BE2C (cell line): ENCODE results near the gene MCTP2.

Experiments
- DNase-seq: peaks from one replicate; pipeline ENCODE4 v3.0.0-alpha.2; 2020
- H3K27me3 ChIP-seq: fragments of 250-450 bp; sonication (Bioruptor Pico); 2 replicates; pipeline ENCODE4 v1.5.1; 2020; ENCODE audit warnings: mild to moderate bottlenecking
- H3K36me3 ChIP-seq: fragments of 250-450 bp; sonication (Bioruptor Pico); 2 replicates; pipeline ENCODE4 v1.5.1; 2020; ENCODE audit warnings: mild to moderate bottlenecking
- H3K4me1 ChIP-seq: fragments of 250-450 bp; sonication (Bioruptor Pico); 2 replicates; pipeline ENCODE4 v1.5.1; 2020
- H3K4me3 ChIP-seq: 2 replicates; pipeline ENCODE4 v1.5.1; 2011; ENCODE audit warnings: low read depth, low read length
- H3K9me3 ChIP-seq: fragments of 250-450 bp; sonication (Bioruptor Pico); 2 replicates; pipeline ENCODE4 v1.5.1; 2020
- TF ChIP-seq, protein P1 (sequence below): IDR thresholded peaks from 2 replicates; pipeline ENCODE4 v1.5.1; 2012; ENCODE audit warnings: mild to moderate bottlenecking, low read depth, low read length

The MCTP2 gene

DNA sequence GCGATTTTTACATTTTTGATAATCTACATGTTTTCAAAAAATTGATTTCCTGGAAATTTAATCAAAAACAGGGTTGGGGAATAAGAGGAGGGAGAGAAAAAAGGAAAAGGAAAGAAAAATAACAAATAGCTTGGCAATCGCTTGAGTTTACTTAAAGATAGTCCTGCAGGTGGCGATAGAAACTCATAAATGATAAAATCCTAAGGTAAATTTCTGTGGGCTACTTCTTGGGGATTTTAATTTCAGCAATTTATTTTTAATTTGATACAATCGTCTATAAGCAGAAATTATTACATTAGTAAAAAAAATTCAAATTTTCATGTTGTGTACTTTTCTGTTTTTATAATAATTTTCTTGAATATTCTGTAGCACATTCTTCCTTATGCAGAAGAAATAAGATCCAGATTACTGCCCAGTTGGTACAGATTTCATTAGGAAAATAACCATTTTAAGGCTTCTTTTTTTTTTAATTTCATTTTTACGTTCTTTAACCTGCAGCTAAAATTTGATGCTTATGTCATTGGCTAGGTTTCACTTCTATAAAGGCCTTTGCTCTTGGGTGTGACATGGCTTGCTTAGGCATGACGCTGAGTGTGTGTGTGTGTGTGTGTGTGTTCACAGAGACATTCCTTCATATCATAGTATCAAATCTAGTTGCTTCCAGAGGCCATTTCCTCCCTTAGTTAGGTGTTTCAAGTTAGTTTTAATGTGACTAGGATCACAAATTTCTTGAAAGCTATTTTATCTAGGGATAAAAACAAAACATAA lies 181.8 kb downstream of the MCTP2 start:
- no peak for DNase-seq
- TF ChIP-seq, protein P1, sequence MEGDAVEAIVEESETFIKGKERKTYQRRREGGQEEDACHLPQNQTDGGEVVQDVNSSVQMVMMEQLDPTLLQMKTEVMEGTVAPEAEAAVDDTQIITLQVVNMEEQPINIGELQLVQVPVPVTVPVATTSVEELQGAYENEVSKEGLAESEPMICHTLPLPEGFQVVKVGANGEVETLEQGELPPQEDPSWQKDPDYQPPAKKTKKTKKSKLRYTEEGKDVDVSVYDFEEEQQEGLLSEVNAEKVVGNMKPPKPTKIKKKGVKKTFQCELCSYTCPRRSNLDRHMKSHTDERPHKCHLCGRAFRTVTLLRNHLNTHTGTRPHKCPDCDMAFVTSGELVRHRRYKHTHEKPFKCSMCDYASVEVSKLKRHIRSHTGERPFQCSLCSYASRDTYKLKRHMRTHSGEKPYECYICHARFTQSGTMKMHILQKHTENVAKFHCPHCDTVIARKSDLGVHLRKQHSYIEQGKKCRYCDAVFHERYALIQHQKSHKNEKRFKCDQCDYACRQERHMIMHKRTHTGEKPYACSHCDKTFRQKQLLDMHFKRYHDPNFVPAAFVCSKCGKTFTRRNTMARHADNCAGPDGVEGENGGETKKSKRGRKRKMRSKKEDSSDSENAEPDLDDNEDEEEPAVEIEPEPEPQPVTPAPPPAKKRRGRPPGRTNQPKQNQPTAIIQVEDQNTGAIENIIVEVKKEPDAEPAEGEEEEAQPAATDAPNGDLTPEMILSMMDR = peak; percentile 55

DNA sequence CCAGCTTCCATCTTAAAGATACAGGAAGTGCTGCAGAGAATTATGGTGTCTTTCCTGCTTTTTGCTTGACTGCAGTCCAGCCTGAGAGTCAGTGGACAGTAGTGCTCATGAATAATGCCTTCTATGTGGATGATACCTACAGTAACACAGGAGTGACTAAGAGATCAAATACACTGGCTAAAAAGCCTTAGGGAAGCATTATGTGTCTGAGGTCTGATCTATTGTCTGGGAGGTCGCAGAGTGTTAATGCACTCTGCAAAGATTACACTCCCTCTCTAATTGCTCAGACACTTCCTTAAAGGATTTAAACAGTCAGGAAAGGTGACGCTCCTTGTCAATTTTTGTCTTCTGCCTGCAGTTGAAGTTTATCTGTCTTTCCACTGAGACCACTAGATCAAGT lies 183.6 kb downstream of the MCTP2 start:
- Histone ChIP-seq H3K27me3 (no peaks in the 10 kb centered on the region), H3K9me3 (no peaks in the 10 kb centered on the region), H3K4me3 (no peak overlapping the region), H3K4me1 (peaks cover 8% of the 10 kb centered on the region; the same call in 1 of the 2 replicates), H3K36me3 (no peaks in the 10 kb centered on the region)
- no peak for DNase-seq
- TF ChIP-seq, protein P1 = no peak

More for the DNA sequence above, 181.8 kb downstream of the MCTP2 start:
- Histone ChIP-seq H3K4me3 (no peak overlapping the region), H3K9me3 (no peaks in the 10 kb centered on the region), H3K27me3 (no peaks in the 10 kb centered on the region), H3K36me3 (no peaks in the 10 kb centered on the region), H3K4me1 (peaks cover 8% of the 10 kb centered on the region; the same call in 1 of the 2 replicates)

DNA sequence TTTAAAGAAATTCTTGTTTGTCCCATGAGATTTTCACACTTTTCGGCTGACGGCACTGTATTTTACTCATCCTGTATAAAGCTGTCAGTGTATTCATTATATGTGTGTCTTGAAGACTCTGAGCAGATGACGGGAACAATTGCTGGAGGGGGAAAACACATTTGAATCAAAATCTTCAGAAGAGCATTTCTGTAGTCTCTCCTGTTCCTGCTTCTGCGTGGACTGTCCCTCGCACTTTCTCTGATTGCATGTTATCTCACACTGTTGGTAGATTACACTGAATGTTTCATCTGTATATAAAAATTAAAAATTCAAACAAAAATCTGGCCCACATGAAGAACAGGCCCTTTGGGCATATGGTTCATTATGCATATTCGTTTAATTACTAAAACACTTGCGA lies 184.9 kb downstream of the MCTP2 start:
- no peaks in the 10 kb centered on the region for H3K27me3 ChIP-seq
- no peak overlapping the region for H3K4me3 ChIP-seq
- H3K36me3 ChIP-seq = no peaks in the 10 kb centered on the region
- peaks cover 8% of the 10 kb centered on the region; the same call in 1 of the 2 replicates for H3K4me1 ChIP-seq
- no peak for DNase-seq
- TF ChIP-seq, protein P1 = no peak
- H3K9me3 ChIP-seq = no peaks in the 10 kb centered on the region

DNA sequence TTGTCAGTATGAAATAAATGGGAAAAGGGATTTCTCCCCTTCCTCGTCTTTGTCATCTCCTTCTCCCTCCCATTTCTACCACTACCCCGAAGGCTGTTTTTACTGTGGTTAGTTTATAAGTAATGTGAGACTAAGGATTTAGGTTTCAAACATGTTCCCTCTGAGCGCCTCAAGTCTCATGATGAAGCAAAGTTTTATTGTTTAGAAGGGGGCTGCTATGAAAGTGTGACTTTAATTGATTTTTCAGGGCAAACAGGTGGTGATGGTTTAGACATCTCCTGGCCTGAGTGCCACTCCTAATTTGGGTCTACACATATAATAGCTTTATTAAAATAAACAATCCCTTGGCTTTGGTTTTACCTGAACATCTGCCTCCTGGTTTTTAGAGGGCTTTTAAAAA lies 185.5 kb downstream of the MCTP2 start:
- DNase-seq = no peak
- H3K4me3 ChIP-seq = no peak overlapping the region
- no peaks in the 10 kb centered on the region for H3K36me3 ChIP-seq
- TF ChIP-seq, protein P1 = no peak
- H3K4me1 ChIP-seq = peaks cover 8% of the 10 kb centered on the region; the same call in 1 of the 2 replicates
- H3K9me3 ChIP-seq = no peaks in the 10 kb centered on the region
- H3K27me3 ChIP-seq = no peaks in the 10 kb centered on the region

DNA sequence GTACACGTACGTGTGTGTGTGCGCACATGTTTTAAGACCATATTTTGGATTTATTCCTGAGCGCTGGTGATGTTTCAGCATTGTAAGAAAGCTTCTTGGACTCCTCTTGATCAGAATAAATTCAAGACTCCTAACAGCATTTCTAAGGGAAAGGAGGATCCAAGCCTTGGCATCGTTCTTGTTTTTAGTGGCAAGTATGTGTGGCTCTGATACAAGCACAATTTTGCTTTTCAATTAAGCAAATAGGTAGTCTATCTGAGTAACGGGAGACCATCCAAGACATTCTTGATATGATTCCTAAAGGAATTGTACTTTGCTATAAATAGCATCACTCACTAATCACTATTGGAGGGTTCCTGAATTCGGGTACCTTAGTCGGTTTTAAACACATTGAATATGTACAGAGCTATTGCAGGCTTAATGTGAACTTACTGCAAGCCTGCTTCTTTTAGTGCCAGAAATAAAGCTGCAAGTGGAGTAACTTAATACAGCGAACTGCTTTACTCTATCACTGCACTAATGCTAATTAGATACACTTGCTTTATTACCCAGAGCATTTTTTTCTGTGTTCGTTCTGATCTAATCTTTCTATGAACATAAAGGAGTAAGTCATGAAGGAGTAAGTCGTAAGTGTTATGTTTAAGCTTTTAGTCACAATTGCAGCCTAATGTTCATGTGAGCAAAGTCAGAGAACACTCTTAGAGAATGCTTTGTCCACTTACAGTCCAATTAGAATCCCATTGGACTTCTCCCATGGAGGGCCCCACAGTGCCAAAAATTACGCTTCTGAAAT lies 186.3 kb downstream of the MCTP2 start:
- Histone ChIP-seq H3K36me3 (no peaks in the 10 kb centered on the region), H3K9me3 (no peaks in the 10 kb centered on the region), H3K4me3 (no peak overlapping the region), H3K4me1 (peaks cover 8% of the 10 kb centered on the region; the same call in 1 of the 2 replicates), H3K27me3 (no peaks in the 10 kb centered on the region)
- DNase-seq = no peak
- TF ChIP-seq, protein P1 = no peak
